Common myeloid progenitor, CD34-positive (primary cell): ENCODE results near the gene TBC1D2.

ENCODE experiments used
- CTCF ChIA-PET: fragments of 350-600 bp; sonication (Branson Sonifier 250); formaldehyde crosslinking; loops from one replicate; lab custom pipeline; 2021; ENCODE audit warnings: antibody characterized with exemption; lab: Charles Lee
- POLR2A ChIA-PET: fragments of 350-600 bp; sonication (Branson Sonifier 250); formaldehyde crosslinking; loops from one replicate; lab custom pipeline; 2021; ENCODE audit warnings: antibody characterized with exemption; lab: Charles Lee
- DNase-seq, 3 donors: peaks; one replicate each; pipeline versions ENCODE4 v3.0.0 to v3.0.0-alpha.2; 2013
- H3K27ac ChIP-seq, 2 experiments: 1 replicate in 1 of 2; 2 replicates in 1 of 2; pipeline ENCODE4 v1.7.0; 2013; ENCODE audit warnings: inconsistent platforms in 2 of 2, low read length in 2 of 2, mild to moderate bottlenecking in 2 of 2, low read depth in 1 of 2, moderate library complexity in 1 of 2; ENCODE audit not compliant: severe bottlenecking in 2 of 2, insufficient read depth in 1 of 2, poor library complexity in 1 of 2
- H3K27me3 ChIP-seq, 5 experiments: replicated peaks in 2 of 5; 1 replicate in 3 of 5; 2 replicates in 2 of 5; pipeline versions ENCODE4 v1.6.1 to v1.7.0; 2013; ENCODE audit warnings: low read length in 4 of 5, mild to moderate bottlenecking in 2 of 5, moderate library complexity in 2 of 5, inconsistent platforms in 1 of 5; ENCODE audit not compliant: insufficient read depth in 5 of 5, control insufficient read depth in 4 of 5
- H3K36me3 ChIP-seq, 4 experiments: 1 replicate in 2 of 4; 2 replicates in 2 of 4; pipeline versions ENCODE4 v1.6.1 to v1.7.0; 2013; ENCODE audit warnings: low read length in 3 of 4, control low read depth in 1 of 4, mild to moderate bottlenecking in 1 of 4; ENCODE audit not compliant: control insufficient read depth in 4 of 4, insufficient read depth in 4 of 4
- H3K4me1 ChIP-seq, 4 experiments: 1 replicate in 3 of 4; 2 replicates in 1 of 4; pipeline versions ENCODE4 v1.6.1 to v1.7.1; 2013; ENCODE audit warnings: low read length in 3 of 4, mild to moderate bottlenecking in 3 of 4, control low read depth in 1 of 4, inconsistent platforms in 1 of 4, moderate library complexity in 1 of 4; ENCODE audit not compliant: control insufficient read depth in 4 of 4, insufficient read depth in 4 of 4; ENCODE audit errors: control extremely low read depth in 1 of 4
- H3K4me3 ChIP-seq, 7 experiments: 1 replicate in 4 of 7; 2 replicates in 3 of 7; pipeline versions ENCODE4 v1.5.1 to v1.7.0; 2013; ENCODE audit warnings: mild to moderate bottlenecking in 7 of 7, low read length in 6 of 7, moderate library complexity in 6 of 7, inconsistent platforms in 2 of 7, low read depth in 2 of 7, control low read depth in 1 of 7; ENCODE audit not compliant: insufficient read depth in 4 of 7, control insufficient read depth in 1 of 7; ENCODE audit errors: extremely low read depth in 1 of 7
- H3K9me3 ChIP-seq, 5 experiments: 1 replicate in 4 of 5; 2 replicates in 1 of 5; pipeline versions ENCODE4 v1.6.1 to v1.7.1; 2013; ENCODE audit warnings: low read length in 4 of 5, mild to moderate bottlenecking in 2 of 5, inconsistent platforms in 1 of 5, low read depth in 1 of 5, moderate library complexity in 1 of 5; ENCODE audit not compliant: control insufficient read depth in 4 of 5, insufficient read depth in 2 of 5; ENCODE audit errors: control extremely low read depth in 1 of 5
- WGBS: methylation state at CpG from one replicate; pipeline ENCODE4 v1.1.5; 2013; ENCODE audit not compliant: insufficient coverage; 5-methylcytosine and 5-hydroxymethylcytosine counted together

TBC1D2 gene

GRCh38 chr9:98184326-98184725 is 71.1 kb downstream of the TBC1D2 start:
- POLR2A ChIA-PET = no interaction called here
- CTCF ChIA-PET = no interaction called here
- H3K36me3 ChIP-seq = peaks cover 0 to 3% (median 0%) of the 10 kb centered on the region in 4 experiments
- no peaks in the 10 kb centered on the region for H3K9me3 ChIP-seq
- no peak overlapping the region for H3K27ac ChIP-seq
- H3K4me1 ChIP-seq = peaks cover 0 to 23% (median 6%) of the 10 kb centered on the region in 4 experiments
- no peaks in the 10 kb centered on the region for H3K27me3 ChIP-seq
- DNase-seq = no peak
- no peak overlapping the region for H3K4me3 ChIP-seq
- WGBS = 90% methylated on average over 2 of the region's 6 CpGs

GRCh38 chr9:98182889-98183599 is 72.4 kb downstream of the TBC1D2 start:
- WGBS = 98% methylated on average over 8 of the region's 9 CpGs
- Histone ChIP-seq H3K27me3 (no peaks in the 10 kb centered on the region), H3K36me3 (peaks cover 0 to 3% (median 0%) of the 10 kb centered on the region in 4 experiments), H3K9me3 (no peaks in the 10 kb centered on the region), H3K4me1 (peaks cover 0 to 26% (median 7%) of the 10 kb centered on the region in 4 experiments), H3K4me3 (no peak overlapping the region), H3K27ac (no peak overlapping the region)
- no peak for DNase-seq
- ChIA-PET CTCF (interaction anchor here (0.9 to 1.3 kb wide), 4 partner anchors 8 to 108 kb away, joined by 3 to 6 read pairs (median 4); partner anchors contain the start of gene CORO2A), POLR2A (interaction anchor here (1.4 kb wide), 1 partner anchor 9 kb away, joined by 3 read pairs; no protein-coding TSS in a partner anchor)

- no peaks in the 10 kb centered on the region for H3K27me3 ChIP-seq
- ChIA-PET POLR2A (interaction anchor here (1.4 kb wide), 1 partner anchor 10 kb away, joined by 3 read pairs; no protein-coding TSS in a partner anchor), CTCF (interaction anchor here (1.1 to 1.3 kb wide), 3 partner anchors 8 to 23 kb away, joined by 4 to 6 read pairs (median 5); partner anchors contain the start of gene CORO2A)
- no peak overlapping the region for H3K27ac ChIP-seq
- 88% methylated on average over 7 of the region's 9 CpGs for WGBS
- peaks cover 0 to 26% (median 7%) of the 10 kb centered on the region in 4 experiments for H3K4me1 ChIP-seq
- H3K36me3 ChIP-seq = peaks cover 0 to 3% (median 0%) of the 10 kb centered on the region in 4 experiments
- no peaks in the 10 kb centered on the region for H3K9me3 ChIP-seq
- no peak overlapping the region for H3K4me3 ChIP-seq
- no peak for DNase-seq
These were observed 73.2 kb downstream of the TBC1D2 start for GRCh38 chr9:98182069-98182820.

DNA sequence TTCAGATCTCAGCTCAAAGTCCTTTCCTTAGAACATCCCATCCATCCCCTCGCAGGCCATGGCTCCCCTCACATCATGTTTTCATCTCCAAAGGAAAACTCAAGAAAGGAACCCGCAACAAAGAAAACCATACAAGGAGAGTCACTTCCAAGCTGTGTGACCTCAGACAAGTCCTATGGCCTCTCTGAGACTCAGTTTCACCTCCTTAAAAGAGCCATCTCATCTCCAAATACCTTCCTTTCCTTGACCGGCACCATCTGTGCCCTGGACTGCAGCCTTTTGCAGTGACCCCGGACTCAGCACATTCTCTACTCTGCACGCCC is 73.7 kb downstream of the TBC1D2 start:
- H3K9me3 ChIP-seq = no peaks in the 10 kb centered on the region
- peaks cover 0 to 26% (median 7%) of the 10 kb centered on the region in 4 experiments for H3K4me1 ChIP-seq
- no peaks in the 10 kb centered on the region for H3K27me3 ChIP-seq
- POLR2A ChIA-PET = no interaction called here
- no peak overlapping the region for H3K4me3 ChIP-seq
- no peak for DNase-seq
- H3K36me3 ChIP-seq = peaks cover 0 to 3% (median 0%) of the 10 kb centered on the region in 4 experiments
- CTCF ChIA-PET = interaction anchor here (1.1 to 1.3 kb wide), 4 partner anchors 9 to 23 kb away, joined by 3 to 6 read pairs (median 4); partner anchors contain the start of gene CORO2A
- no peak overlapping the region for H3K27ac ChIP-seq
- WGBS = 100% methylated on average over 4 of the region's 5 CpGs

- WGBS = 96% methylated on average over 3 of the region's 6 CpGs
- Histone ChIP-seq H3K4me1 (peaks cover 0 to 26% (median 7%) of the 10 kb centered on the region in 4 experiments), H3K27me3 (no peaks in the 10 kb centered on the region), H3K27ac (no peak overlapping the region), H3K9me3 (no peaks in the 10 kb centered on the region), H3K36me3 (peaks cover 0 to 3% (median 0%) of the 10 kb centered on the region in 4 experiments), H3K4me3 (no peak overlapping the region)
- no peak for DNase-seq
- ChIA-PET POLR2A (no interaction called here), CTCF (interaction anchor here (1.2 kb wide), 1 partner anchor 13 kb away, joined by 3 read pairs; no protein-coding TSS in a partner anchor)
These were observed 74.5 kb downstream of the TBC1D2 start for GRCh38 chr9:98180996-98181395.

DNA sequence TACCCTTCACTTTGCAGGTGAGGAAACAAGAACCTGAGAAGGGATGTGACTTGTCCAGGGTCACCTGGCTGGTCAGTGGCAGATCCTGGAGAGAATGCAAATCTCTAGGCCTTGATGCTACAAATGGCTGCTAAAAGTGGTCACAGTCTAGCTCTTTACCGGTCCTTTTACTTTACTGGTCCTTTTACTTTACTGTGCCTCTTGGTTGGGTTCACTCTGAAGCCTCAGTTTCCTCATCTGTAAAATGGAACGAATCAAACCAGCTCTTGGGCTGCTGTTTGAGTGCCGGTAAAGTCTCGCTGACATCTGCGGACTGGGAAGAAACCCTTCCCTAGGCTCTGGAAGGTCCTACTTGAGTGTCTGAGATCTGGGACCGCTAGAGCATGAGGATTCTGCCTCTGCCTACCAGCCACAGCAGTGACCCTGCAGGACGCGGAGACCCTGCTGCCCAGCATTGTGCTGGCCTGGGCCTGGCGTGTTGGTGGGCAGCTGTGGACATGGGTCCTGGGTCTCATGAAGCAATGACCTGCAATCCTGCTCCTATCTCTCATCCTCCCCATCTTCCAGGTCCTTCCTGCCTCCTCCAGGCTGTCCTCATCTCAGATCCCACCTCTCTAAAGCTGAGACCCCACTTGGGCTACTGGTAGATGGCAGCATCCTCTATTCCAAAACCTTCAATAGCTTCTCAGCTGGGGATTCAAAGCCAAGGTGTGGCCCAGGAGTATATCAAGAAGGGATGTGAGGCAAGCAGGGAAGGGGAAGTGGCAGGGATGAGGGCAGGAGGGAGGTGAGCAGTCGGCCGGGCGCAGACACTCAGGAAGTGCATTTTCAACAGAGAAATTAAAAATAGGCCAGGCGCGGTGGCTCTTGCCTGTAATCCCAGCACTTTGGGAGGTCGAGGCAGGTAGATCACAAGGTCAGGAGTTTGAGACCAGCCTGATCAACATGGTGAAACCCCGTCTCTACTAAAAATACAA is 76.3 kb downstream of the TBC1D2 start:
- Histone ChIP-seq H3K27me3 (no peaks in the 10 kb centered on the region), H3K27ac (no peak overlapping the region), H3K4me3 (no peak overlapping the region), H3K36me3 (peaks cover 0 to 3% (median 0%) of the 10 kb centered on the region in 4 experiments), H3K4me1 (peaks cover 0 to 26% (median 12%) of the 10 kb centered on the region in 4 experiments), H3K9me3 (no peaks in the 10 kb centered on the region)
- CTCF ChIA-PET = interaction anchor here (0.5 to 1.6 kb wide), 6 partner anchors 9 to 105 kb away, joined by 3 to 5 read pairs (median 3); no protein-coding TSS in a partner anchor
- DNase-seq = peak in 2 of 3 donors; percentile 27 to 29
- 77% methylated on average over 14 of the region's 16 CpGs for WGBS
- POLR2A ChIA-PET = no interaction called here
